ENCODE data around the gene SBK2.

SBK2 gene

GRCh38 chr19:55554302-55554701 lies 17.4 kb upstream of the SBK2 start:
- DNase-seq (ENCODE audit: low read depth): no peak

- DNase-seq (ENCODE audit: low read depth): no peak
These were observed 16.6 kb upstream of the SBK2 start for GRCh38 chr19:55553217-55554182.

- DNase-seq (ENCODE audit: low read depth): no peak
These were observed 15.7 kb upstream of the SBK2 start for GRCh38 chr19:55552620-55553019.

GRCh38 chr19:55552206-55552605 lies 15.3 kb upstream of the SBK2 start:
- DNase-seq (ENCODE audit: low read depth): no peak

- no peak for DNase-seq (ENCODE audit: low read depth)
These were observed 13.4 kb upstream of the SBK2 start for GRCh38 chr19:55550321-55550650.

GRCh38 chr19:55549500-55550320 lies 12.8 kb upstream of the SBK2 start:
- DNase-seq (ENCODE audit: low read depth): no peak

- DNase-seq (ENCODE audit: low read depth): no peak
These were observed 10.1 kb upstream of the SBK2 start for GRCh38 chr19:55546822-55547614.

- DNase-seq (ENCODE audit: low read depth): no peak
These were observed 9.1 kb upstream of the SBK2 start for GRCh38 chr19:55546011-55546410.

GRCh38 chr19:55545443-55545842 lies 8.5 kb upstream of the SBK2 start, which contains the start of gene SBK3:
Gene SBK3 (minus strand): TSS chr19:55545543. CDS start chr19:55545543, 0 bp downstream.
- DNase-seq (ENCODE audit: low read depth): no peak

- no peak for DNase-seq (ENCODE audit: low read depth)
These were observed 8.0 kb upstream of the SBK2 start for GRCh38 chr19:55544776-55545439.

GRCh38 chr19:55544014-55544413 lies 7.1 kb upstream of the SBK2 start:
- no peak for DNase-seq (ENCODE audit: low read depth)

- no peak for DNase-seq (ENCODE audit: low read depth)
These were observed 6.6 kb upstream of the SBK2 start for GRCh38 chr19:55543567-55543966.

- DNase-seq (ENCODE audit: low read depth): no peak
These were observed 5.4 kb upstream of the SBK2 start for GRCh38 chr19:55542292-55542855.

- DNase-seq (ENCODE audit: low read depth): no peak
These were observed 4.2 kb upstream of the SBK2 start for GRCh38 chr19:55541091-55541490.

GRCh38 chr19:55540619-55541018 lies 3.7 kb upstream of the SBK2 start:
- DNase-seq (ENCODE audit: low read depth): no peak

GRCh38 chr19:55539090-55539984 lies 2.4 kb upstream of the SBK2 start:
- DNase-seq (ENCODE audit: low read depth): no peak

- DNase-seq (ENCODE audit: low read depth): no peak
These were observed 1.2 kb upstream of the SBK2 start for GRCh38 chr19:55538132-55538531.

- DNase-seq (ENCODE audit: low read depth): no peak
These were observed 793 bp upstream of the SBK2 start for GRCh38 chr19:55537741-55538111.

GRCh38 chr19:55536366-55536765 lies 567 bp downstream of the SBK2 start:
- DNase-seq (ENCODE audit: low read depth): no peak

GRCh38 chr19:55535965-55536350 lies 975 bp downstream of the SBK2 start:
- no peak for DNase-seq (ENCODE audit: low read depth)
